C4-2B (cell line): ENCODE data around the gene ANKRD33B.

Experiments
- H3K27ac ChIP-seq: fragments of 450-650 bp; 2 replicates; pipeline ENCODE4 v1.5.1; 2017
- CTCF ChIP-seq: fragments of 450-650 bp; conservative IDR thresholded peaks from 2 replicates; pipeline ENCODE4 v1.5.1; 2017; ENCODE audit warnings: mild to moderate bottlenecking
- ZFX ChIP-seq: fragments of 450-650 bp; IDR thresholded peaks from 2 replicates; pipeline ENCODE4 v1.6.1; 2017

Gene ANKRD33B

GRCh38 chr5:10705747-10706146, 141.9 kb downstream of the ANKRD33B start:
- H3K27ac ChIP-seq: peak overlapping the region; percentile 63
- TF ChIP-seq ZFX: no peak
- no peak for TF ChIP-seq CTCF

- TF ChIP-seq ZFX: no peak
- no peak for TF ChIP-seq CTCF
- no peak overlapping the region for H3K27ac ChIP-seq
These were observed 142.5 kb downstream of the ANKRD33B start for GRCh38 chr5:10706326-10706725.
